Left lung (tissue), 10 donors: ENCODE data around the gene IGFALS. TPM values are rescaled to one million over a fixed set of nuclear protein-coding genes. Genes with fewer than 3 reads are reported as not detected.

Experiments used
- ATAC-seq: fragments of 200-7000 bp; cut with Tn5 transposase; one replicate; pipeline ENCODE4 v1.9.1; 2020; ENCODE audit warnings: moderate library complexity
- DNase-seq, 4 donors: peaks; one replicate each; pipeline ENCODE4 v3.0.0-alpha.2; 2013 to 2020
- H3K27ac ChIP-seq, 2 donors: fragments of 200-600 bp; sonication (generic) in 1 of 2; one replicate each; pipeline versions ENCODE4 v1.5.0 to v1.8.0; 2020 to 2021
- H3K27me3 ChIP-seq, 2 donors: fragments of 200-600 bp; sonication (generic) in 1 of 2; one replicate each; pipeline versions ENCODE4 v1.5.0 to v1.8.0; 2020 to 2021
- H3K36me3 ChIP-seq, 2 donors: fragments of 200-600 bp; sonication (generic) in 1 of 2; one replicate each; pipeline versions ENCODE4 v1.5.0 to v1.8.0; 2020 to 2021
- H3K4me1 ChIP-seq, 2 donors: fragments of 200-600 bp; one replicate each; pipeline ENCODE4 v1.8.0; 2021
- H3K4me3 ChIP-seq, 2 donors: fragments of 200-600 bp; sonication (generic) in 1 of 2; one replicate each; pipeline versions ENCODE4 v1.5.0 to v1.8.0; 2020 to 2021; ENCODE audit warnings: mild to moderate bottlenecking in 1 of 2
- H3K9me3 ChIP-seq, 2 donors: fragments of 200-600 bp; sonication (generic) in 1 of 2; one replicate each; pipeline versions ENCODE4 v1.5.0 to v1.8.0; 2020 to 2021
- CTCF ChIP-seq, 2 donors: fragments of 200-600 bp; sonication (generic) in 1 of 2; IDR thresholded peaks; one replicate each; pipeline versions ENCODE4 v1.5.0 to v1.8.0; 2021; ENCODE audit warnings: antibody characterized with exemption in 2 of 2
- intact Hi-C, 2 donors: fragments of 100-400 bp; cut with DNase I; formaldehyde crosslinking; loops; one replicate each; pipeline versions ENCODE4 v1.11.2 to v1.14.2; 2022
- polyA plus RNA-seq, 6 donors: library from polyadenylated mRNA; unstranded; fragments of 120-200 nt; gene quantifications; one replicate each; pipeline ENCODE4 v1.2.1, GENCODE V29; 2013; ENCODE audit not compliant: insufficient read length in 6 of 6
- total RNA-seq, 2 donors: library from RNA; stranded (reverse); fragmentation: NEBNext Ultra II Directional; extraction: Animal tissue kit (Norgen Biotek cat#: 25700); gene quantifications; one replicate each; pipeline ENCODE4 v1.2.1, GENCODE V29; 2021
- donor health status: DM: no; HTN: yes; CAD: no.
- donor health status: DM: no; HTN: no; CAD: no.

Gene IGFALS
- total and polyA plus RNA-seq, 8 donors: 0.37 to 3.3 (median 2.4) TPM

- H3K27ac ChIP-seq: no peak overlapping the region
- DNase-seq (peak in 1 of 4 donors; percentile 67), ATAC-seq (no peak)
- intact Hi-C loops: no loop called here
- H3K4me1 ChIP-seq: peaks cover 8 to 39% of the 10 kb centered on the region in 2 donors
- no peak for TF ChIP-seq CTCF (IDR thresholded peaks at IDR 0.05)
- no peak overlapping the region for H3K4me3 ChIP-seq
- H3K27me3 ChIP-seq: no peaks in the 10 kb centered on the region
- no peaks in the 10 kb centered on the region for H3K9me3 ChIP-seq
- peaks cover 0 to 53% of the 10 kb centered on the region in 2 donors for H3K36me3 ChIP-seq
These were observed 7.7 kb downstream of the IGFALS start for GRCh38 chr16:1785846-1786170.

DNA sequence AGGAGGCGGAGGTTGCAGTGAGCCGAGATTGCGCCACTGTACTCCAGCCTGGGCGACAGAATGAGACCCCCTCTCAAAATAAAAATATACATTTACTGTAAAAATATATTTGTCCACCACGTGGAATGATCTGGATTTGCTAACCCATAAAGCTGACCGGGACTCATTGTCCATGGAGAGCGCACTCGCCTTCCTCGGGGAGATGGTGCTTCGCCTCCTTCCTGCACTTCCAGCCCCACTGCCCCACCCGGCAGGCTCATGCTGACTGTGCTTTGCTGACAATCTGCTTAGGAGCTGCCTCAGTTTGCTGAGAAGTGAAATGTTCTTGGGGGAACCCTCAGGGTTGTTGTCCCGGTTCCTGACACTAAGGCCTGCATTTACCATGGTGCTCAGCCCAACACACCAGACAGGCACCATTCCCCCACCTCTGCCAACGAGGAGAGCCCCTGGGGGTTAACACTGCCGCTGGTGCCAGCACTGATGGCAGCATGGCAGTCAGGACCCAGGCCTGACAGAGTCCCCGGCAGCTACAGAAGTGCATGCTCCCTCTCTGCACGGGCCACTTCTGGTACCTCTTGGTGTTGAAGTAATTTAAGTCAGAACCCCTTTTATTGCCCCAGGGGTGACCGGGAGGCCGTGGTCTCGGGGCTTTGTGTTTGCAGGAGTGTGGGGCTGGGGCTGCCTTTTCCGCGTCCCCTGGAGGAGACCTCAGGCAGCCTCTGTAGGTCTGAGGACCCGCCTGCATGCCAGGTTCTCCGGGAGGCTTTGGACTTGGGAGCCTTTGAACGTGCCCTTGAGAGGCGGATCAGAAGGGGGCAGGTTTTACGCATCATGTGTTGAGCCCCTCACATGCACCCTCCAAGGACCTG lies 8.3 kb downstream of the IGFALS start:
- H3K36me3 ChIP-seq: peaks cover 0 to 50% of the 10 kb centered on the region in 2 donors
- H3K9me3 ChIP-seq: no peaks in the 10 kb centered on the region
- DNase-seq: peak in 1 of 4 donors; percentile 28
- ATAC-seq: no peak
- H3K27ac ChIP-seq: no peak overlapping the region
- TF ChIP-seq CTCF (IDR thresholded peaks at IDR 0.05): no peak
- no peaks in the 10 kb centered on the region for H3K27me3 ChIP-seq
- no peak overlapping the region for H3K4me3 ChIP-seq
- intact Hi-C loops: no loop called here
- peaks cover 8 to 39% of the 10 kb centered on the region in 2 donors for H3K4me1 ChIP-seq

DNA sequence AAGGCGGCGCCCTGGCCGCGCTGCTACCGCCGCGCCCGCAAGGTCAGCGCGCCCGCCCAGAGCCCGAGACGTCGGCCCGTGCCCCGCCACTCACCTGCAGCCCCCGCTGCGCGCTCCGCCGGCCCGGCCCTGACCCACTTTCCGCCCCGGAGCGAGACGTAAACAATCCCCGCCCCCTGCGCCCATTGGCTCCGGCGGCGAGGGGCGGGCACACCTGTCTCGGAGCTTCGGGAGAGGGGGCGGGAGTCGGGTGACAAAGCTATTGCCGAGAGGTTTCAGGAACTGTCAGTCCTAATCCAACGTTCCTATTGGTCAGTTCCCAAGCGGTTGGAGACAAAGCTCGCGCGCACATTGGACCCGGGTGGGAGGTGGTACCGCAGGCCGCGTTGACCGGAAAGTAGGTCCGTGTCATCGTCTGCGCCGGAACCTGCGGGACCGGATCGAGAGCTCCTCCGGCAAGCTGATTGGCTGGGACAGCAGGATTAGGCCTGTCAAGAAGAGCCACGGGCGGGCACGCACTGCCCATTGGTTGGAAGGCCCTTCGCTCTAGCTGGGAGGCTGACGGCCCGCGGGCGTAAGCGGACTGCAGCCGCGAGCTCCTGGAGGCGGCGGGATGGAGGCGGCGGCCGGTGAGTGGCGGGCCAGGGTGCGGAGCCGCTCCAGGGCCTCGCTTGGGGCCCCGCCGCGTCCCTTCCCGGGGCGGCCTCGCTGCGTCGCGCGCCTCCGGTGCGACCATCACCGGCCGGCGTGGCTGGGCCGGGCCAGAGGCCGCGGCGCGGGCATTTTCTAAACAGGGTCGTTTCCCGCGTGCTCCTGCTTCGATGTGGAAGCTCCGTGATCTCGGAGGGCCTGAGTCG lies 10.9 kb downstream of the IGFALS start, which contains the start of the genes NUBP2 and SPSB3:
Gene NUBP2, plus strand, starts transcription at position 553 of the 857 bp plus-strand sequence. Its CDS starts 61 bp downstream, at position 614.
Gene SPSB3, minus strand, starts transcription at position 164 of the 857 bp plus-strand sequence. CDS start 1,088 bp downstream, outside the sequence.
- Histone ChIP-seq H3K27ac (peak within 1 kb of the TSS; percentile 66 to 88), H3K4me1 (peaks cover 8 to 39% of the 10 kb centered on the region in 2 donors), H3K4me3 (peak within 1 kb of the TSS; percentile 81 to 94), H3K27me3 (no peaks in the 10 kb centered on the region), H3K36me3 (peaks cover 0 to 41% of the 10 kb centered on the region in 2 donors), H3K9me3 (no peaks in the 10 kb centered on the region)
- TF ChIP-seq CTCF (IDR thresholded peaks at IDR 0.05): no peak
- DNase-seq: peak; percentile 99 to 100 (median 100)
- ATAC-seq: peak; percentile 94
- intact Hi-C loops: no loop called here

GRCh38 chr16:1781758-1782407 lies 11.6 kb downstream of the IGFALS start:
- Histone ChIP-seq H3K9me3 (no peaks in the 10 kb centered on the region), H3K36me3 (peaks cover 0 to 41% of the 10 kb centered on the region in 2 donors), H3K4me1 (peaks cover 8 to 39% of the 10 kb centered on the region in 2 donors), H3K27ac (peak overlapping the region; percentile 66 to 88), H3K27me3 (no peaks in the 10 kb centered on the region), H3K4me3 (peak overlapping the region; percentile 81 to 87)
- intact Hi-C loops: no loop called here
- TF ChIP-seq CTCF (IDR thresholded peaks at IDR 0.05): no peak
- DNase-seq (peak in 2 of 4 donors; percentile 35 to 85), ATAC-seq (peak; percentile 4)
